IPS-11a (cell line): ENCODE data around the gene PTEN.
"Not testable (repeated sequence)": the region's sequence is repeated elsewhere in the genome, so short reads cannot be mapped to it uniquely, and the experiment has no call there.

Source experiments
- H3K4me3 ChIP-seq: one replicate; pipeline ENCODE4 v1.5.1; 2013; ENCODE audit warnings: low read depth, low read length, control low read depth

Gene PTEN

GRCh38 chr10:87863053-87863943 lies at the start of gene PTEN, which contains the start of gene KLLN:
TSS of gene PTEN (plus strand) at chr10:87863625. CDS start at chr10:87864470, 845 bp downstream.
TSS of gene KLLN (minus strand) at chr10:87863533. CDS start at chr10:87862487, 1,046 bp downstream.
- H3K4me3 ChIP-seq: peak within 1 kb of the TSS; percentile 99

- peak overlapping the region; percentile 87 for H3K4me3 ChIP-seq
Measured at GRCh38 chr10:87816163-87816897, 47.1 kb upstream of the PTEN start.

- peak overlapping the region; percentile 87 for H3K4me3 ChIP-seq
Measured at GRCh38 chr10:87816898-87817608, 46.4 kb upstream of the PTEN start.

- H3K4me3 ChIP-seq: peak within 1 kb of the TSS; percentile 87
Measured at GRCh38 chr10:87817609-87818504, 45.6 kb upstream of the PTEN start, which contains the start of gene ATAD1. TSS of gene ATAD1 (minus strand) at chr10:87818226. CDS start at chr10:87814599, 3,627 bp downstream.

DNA sequence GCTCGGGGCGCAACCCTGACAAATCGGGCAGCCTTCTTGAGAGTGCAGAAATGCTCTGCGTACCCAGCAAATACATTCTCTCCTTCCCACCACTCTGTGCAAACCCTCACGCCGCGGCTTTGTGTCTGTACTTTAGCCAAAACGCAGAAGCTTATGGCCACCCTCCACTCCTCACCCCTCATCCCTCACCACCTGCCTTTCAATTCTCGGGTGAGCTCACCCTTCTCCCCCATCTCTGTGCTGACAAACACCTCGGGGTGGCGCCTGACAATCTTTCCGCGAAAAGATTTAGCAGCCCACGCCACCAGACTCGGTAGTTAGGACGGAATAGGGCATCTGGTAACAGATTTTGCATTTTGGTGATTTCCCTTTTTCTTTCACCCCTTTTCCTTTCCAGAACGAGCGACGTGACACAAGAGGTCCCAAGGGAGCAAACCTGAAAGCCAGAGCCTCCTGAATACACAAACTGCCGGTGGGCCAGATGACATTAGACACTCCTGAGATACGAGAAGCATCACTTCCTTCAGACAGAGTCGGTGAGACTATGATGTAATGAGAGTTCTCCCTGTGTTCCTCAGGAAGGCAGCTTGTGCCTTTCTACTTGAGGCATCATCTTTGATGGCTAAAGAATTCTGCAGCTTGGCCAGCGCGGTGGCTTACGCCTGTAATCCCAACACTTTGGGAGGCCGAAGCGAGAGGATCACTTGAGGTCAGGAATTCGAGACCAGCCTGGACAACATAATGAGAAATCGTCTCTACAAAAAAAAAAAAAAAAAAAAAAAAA lies 44.7 kb upstream of the PTEN start:
- peak overlapping the region; percentile 87 for H3K4me3 ChIP-seq

- no peak overlapping the region for H3K4me3 ChIP-seq
Measured at GRCh38 chr10:87819289-87819585, 44.2 kb upstream of the PTEN start.

- H3K4me3 ChIP-seq: no peak overlapping the region
Measured at GRCh38 chr10:87826653-87827052, 36.8 kb upstream of the PTEN start.

- no peak overlapping the region for H3K4me3 ChIP-seq
Measured at GRCh38 chr10:87827681-87828080, 35.7 kb upstream of the PTEN start.

- not testable (repeated sequence) for H3K4me3 ChIP-seq
Measured at GRCh38 chr10:87829051-87829450, 34.4 kb upstream of the PTEN start.

DNA sequence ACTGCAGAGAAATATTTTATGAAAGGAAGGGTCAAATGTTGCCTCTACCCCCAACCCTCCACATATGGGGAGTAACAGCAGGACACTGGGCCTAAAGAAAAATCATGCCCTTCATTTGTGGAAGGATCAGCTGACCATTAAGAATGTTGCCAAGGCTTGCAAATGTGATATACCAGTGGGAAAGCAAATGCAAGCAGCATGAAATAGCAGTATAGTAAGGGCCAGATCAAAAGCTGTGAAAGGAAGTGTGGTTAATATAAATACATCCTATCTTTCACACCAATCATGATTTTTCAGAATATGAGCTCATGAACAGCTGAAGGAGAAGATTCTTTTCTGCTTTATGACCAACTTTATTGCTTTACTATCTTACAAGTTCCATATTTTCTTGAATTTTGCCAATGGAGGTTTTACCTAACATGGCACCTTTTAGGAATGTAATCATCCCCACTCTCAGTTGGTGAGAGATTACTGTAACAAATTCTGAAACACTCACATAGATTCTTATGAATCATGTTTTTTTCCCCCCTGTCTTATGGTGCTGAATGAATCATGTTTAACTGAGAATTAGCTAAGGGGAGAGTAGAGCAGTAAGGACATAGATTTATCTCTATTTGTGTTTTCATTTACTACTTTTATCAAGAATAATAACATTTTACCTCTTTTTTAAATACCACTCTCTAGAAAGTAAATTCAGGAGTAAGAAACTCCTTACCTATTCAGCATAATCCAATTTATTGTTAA lies 33.3 kb upstream of the PTEN start:
- no peak overlapping the region for H3K4me3 ChIP-seq

DNA sequence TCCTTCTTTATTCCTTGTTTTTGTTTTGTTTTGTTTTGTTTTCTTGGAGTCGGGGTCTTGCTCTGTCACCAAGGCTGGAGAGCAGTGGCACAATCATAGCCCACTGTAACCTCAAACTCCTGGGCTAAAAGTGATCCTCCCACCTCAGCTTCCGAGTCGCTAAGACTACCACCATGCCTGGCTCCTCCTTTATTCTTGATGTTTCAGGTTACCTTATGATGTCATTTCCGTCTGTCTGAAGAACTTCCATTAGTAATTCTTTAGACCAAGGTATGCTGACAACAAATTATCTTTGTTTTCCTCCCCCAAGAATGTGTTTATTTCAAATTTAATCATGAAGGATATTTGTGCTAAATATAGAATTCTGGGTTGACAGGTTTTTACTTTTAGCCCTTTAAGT lies 27.3 kb upstream of the PTEN start:
- no peak overlapping the region for H3K4me3 ChIP-seq

GRCh38 chr10:87837445-87837844 lies 26.0 kb upstream of the PTEN start:
- H3K4me3 ChIP-seq: no peak overlapping the region

- no peak overlapping the region for H3K4me3 ChIP-seq
Measured at GRCh38 chr10:87838650-87839049, 24.8 kb upstream of the PTEN start.

DNA sequence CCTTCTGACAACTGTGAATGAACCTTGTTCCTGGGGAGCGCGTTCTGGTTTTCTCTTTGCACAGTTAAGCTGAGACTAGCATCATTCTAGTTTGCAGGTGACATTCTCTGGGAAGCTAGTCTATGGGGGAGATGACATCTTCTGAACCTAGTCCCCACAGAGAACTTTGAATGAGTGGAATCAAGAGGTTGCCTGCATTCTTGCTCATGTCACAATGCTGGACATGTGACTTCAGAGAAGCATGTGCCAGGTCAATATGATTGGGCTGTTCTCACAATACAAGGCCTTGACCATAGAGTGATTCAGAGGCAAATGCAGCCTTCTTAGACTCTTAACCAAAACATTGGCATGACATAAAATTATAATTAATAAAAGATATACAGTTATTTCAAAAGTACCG lies 22.2 kb upstream of the PTEN start:
- no peak overlapping the region for H3K4me3 ChIP-seq

- H3K4me3 ChIP-seq: no peak overlapping the region
Measured at GRCh38 chr10:87842220-87842641, 21.2 kb upstream of the PTEN start.

DNA sequence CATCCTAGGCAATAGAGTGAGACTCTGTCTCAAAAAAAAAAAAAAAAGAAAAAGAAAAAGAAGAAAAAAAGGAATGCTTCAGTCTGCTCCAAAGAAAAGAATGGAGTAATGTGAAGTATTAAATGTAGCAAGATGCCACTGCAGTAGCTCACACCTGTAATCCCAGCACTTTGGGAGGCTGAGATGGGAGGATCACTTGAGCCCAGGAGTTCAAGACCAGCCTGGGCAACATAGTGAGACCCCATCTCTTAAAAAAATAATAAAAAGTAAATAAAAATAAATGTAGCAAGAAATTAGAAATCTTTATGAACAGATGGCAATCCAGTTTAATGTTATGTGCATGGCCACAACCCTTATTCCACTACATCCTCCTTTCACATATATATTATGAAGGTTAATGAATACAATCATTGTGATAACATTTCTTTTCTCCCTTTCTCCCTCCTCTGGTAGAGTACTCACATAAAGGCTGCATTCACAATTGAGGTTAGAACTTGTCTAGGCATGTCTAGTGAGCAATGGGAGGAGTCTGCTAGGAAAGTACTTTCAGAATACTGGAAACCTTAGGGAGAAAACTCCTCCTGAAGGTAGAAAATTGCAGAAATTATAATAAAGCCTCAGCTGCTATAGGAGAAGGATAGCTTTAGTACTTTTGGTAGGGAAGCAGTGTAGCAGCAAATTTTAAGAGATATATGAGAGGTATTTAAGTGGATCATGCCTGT lies 20.5 kb upstream of the PTEN start:
- H3K4me3 ChIP-seq: no peak overlapping the region

DNA sequence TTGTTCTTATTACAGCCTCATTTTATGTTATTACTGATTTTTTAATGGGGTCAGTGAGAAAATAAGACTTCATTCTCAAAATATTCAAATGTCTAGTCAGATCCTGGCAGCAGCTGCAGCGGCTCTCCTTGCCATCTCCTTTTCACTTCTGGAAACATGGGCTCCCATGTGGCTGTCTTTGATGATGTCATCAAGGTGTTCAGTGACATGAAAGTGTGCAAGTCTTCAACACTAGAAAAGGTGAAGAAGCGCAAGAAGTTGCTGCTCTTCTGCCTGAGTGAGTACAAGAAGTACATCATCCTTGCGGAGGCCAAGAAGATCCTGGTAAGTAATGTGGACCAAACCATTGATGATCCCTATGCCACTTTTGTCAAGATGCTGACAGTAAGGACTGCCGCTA lies 19.7 kb upstream of the PTEN start:
- no peak overlapping the region for H3K4me3 ChIP-seq
